HG03432 (cell line): ENCODE measurements around the gene ZAR1.

Source experiments
- ATAC-seq: cut with Tn5 transposase; IDR thresholded peaks from one replicate; pipeline ENCODE4 v1.9.1; 2021; ENCODE audit warnings: mild to moderate bottlenecking, moderate library complexity; ENCODE audit not compliant: unreplicated experiment

Gene ZAR1

GRCh38 chr4:48484494-48485168, 5.4 kb upstream of the ZAR1 start:
- ATAC-seq = no peak

GRCh38 chr4:48489683-48490011, 405 bp upstream of the ZAR1 start:
- ATAC-seq = peak; percentile 18

- ATAC-seq = no peak
Measured at GRCh38 chr4:48490680-48491513, 845 bp downstream of the ZAR1 start.

- no peak for ATAC-seq
Measured at GRCh38 chr4:48491514-48492176, 1.6 kb downstream of the ZAR1 start.

- no peak for ATAC-seq
Measured at GRCh38 chr4:48493452-48494100, 3.5 kb downstream of the ZAR1 start.

- ATAC-seq = no peak
Measured at GRCh38 chr4:48495941-48496340, 5.9 kb downstream of the ZAR1 start.

- ATAC-seq = no peak
Measured at GRCh38 chr4:48498895-48499294, 8.8 kb downstream of the ZAR1 start.

GRCh38 chr4:48499551-48500066, 9.6 kb downstream of the ZAR1 start:
- peak; percentile 88 for ATAC-seq

GRCh38 chr4:48503233-48504025, 13.4 kb downstream of the ZAR1 start:
- no peak for ATAC-seq

GRCh38 chr4:48504026-48504330, 13.9 kb downstream of the ZAR1 start:
- ATAC-seq = no peak

- no peak for ATAC-seq
Measured at GRCh38 chr4:48504352-48504751, 14.3 kb downstream of the ZAR1 start.

GRCh38 chr4:48506716-48507115, 16.7 kb downstream of the ZAR1 start:
- ATAC-seq = no peak

GRCh38 chr4:48509543-48509942, 19.5 kb downstream of the ZAR1 start:
- ATAC-seq = no peak

GRCh38 chr4:48518143-48518542, 28.1 kb downstream of the ZAR1 start:
- no peak for ATAC-seq

- no peak for ATAC-seq
Measured at GRCh38 chr4:48526406-48526805, 36.4 kb downstream of the ZAR1 start.

GRCh38 chr4:48538358-48538757, 48.3 kb downstream of the ZAR1 start:
- no peak for ATAC-seq

GRCh38 chr4:48539597-48539996, 49.5 kb downstream of the ZAR1 start:
- ATAC-seq = no peak

GRCh38 chr4:48542888-48543287, 52.8 kb downstream of the ZAR1 start:
- ATAC-seq = no peak

- ATAC-seq = no peak
Measured at GRCh38 chr4:48543796-48544195, 53.7 kb downstream of the ZAR1 start.
